Tibial nerve (tissue), 4 donors: ENCODE results near the gene FANCD2. TPM values are rescaled to one million over a fixed set of nuclear protein-coding genes. Genes with fewer than 3 reads are reported as not detected.
"Not testable (repeated sequence)": the region's sequence is repeated elsewhere in the genome, so short reads cannot be mapped to it uniquely, and the experiment has no call there.

Experiments used
- DNase-seq, 2 donors: peaks; one replicate each; pipeline ENCODE4 v3.0.0-alpha.2; 2019; ENCODE audit warnings: low spot score in 2 of 2
- H3K27ac ChIP-seq, 4 donors: fragments of 200-600 bp; sonication (generic) in 3 of 4; one replicate each; pipeline ENCODE4 v1.5.1; 2017 to 2019; ENCODE audit warnings: mild to moderate bottlenecking in 1 of 4
- H3K27me3 ChIP-seq, 2 donors: fragments of 200-600 bp; sonication (generic) in 1 of 2; one replicate each; pipeline versions ENCODE4 v1.5.1 to v1.6.0; 2017 to 2019
- H3K36me3 ChIP-seq, 3 donors: fragments of 200-600 bp; sonication (generic); one replicate each; pipeline ENCODE4 v1.5.1; 2018 to 2019
- H3K4me1 ChIP-seq, 4 donors: fragments of 200-600 bp; sonication (generic) in 3 of 4; one replicate each; pipeline ENCODE4 v1.5.1; 2017 to 2019
- H3K4me3 ChIP-seq, 4 donors: fragments of 200-600 bp; sonication (generic) in 3 of 4; one replicate each; pipeline ENCODE4 v1.5.1; 2017 to 2019; ENCODE audit warnings: mild to moderate bottlenecking in 1 of 4, moderate library complexity in 1 of 4
- H3K9me3 ChIP-seq, 4 donors: fragments of 200-600 bp; sonication (generic) in 3 of 4; one replicate each; pipeline ENCODE4 v1.5.1; 2017 to 2019
- CTCF ChIP-seq, 5 experiments: fragments of 200-600 bp in 3 of 5; fragments of 450-650 bp in 2 of 5; sonication (generic) in 3 of 5; IDR thresholded peaks; one replicate each; pipeline ENCODE4 v1.5.1; 2016 to 2019; ENCODE audit warnings: antibody characterized with exemption in 5 of 5, mild to moderate bottlenecking in 3 of 5, moderate library complexity in 2 of 5
- EP300 ChIP-seq, 2 donors: sonication (generic); formaldehyde crosslinking; IDR thresholded peaks; one replicate each; pipeline ENCODE4 v1.6.1; 2017; ENCODE audit warnings: antibody characterized with exemption in 2 of 2, mild to moderate bottlenecking in 1 of 2
- POLR2A ChIP-seq, 2 donors: fragments of 450-650 bp; IDR thresholded peaks; one replicate each; pipeline ENCODE4 v1.6.1; 2017; ENCODE audit warnings: antibody characterized with exemption in 2 of 2, mild to moderate bottlenecking in 2 of 2, moderate library complexity in 2 of 2
- WGBS, 2 donors: methylation state at CpG; one replicate each; pipeline ENCODE4 v1.1.5; 2018; 5-methylcytosine and 5-hydroxymethylcytosine counted together
- total RNA-seq, 4 donors: library from RNA; depleted of rRNA; stranded (reverse); fragments of >200 nt; gene quantifications; one replicate each; pipeline ENCODE4 v1.1.0, GENCODE V29; 2016

FANCD2 gene
- total RNA-seq, 4 donors from 2014 or later: 2.0 to 13.7 (median 7.6) TPM

- Histone ChIP-seq H3K27me3 (no peaks in the 10 kb centered on the region), H3K4me3 (no peak overlapping the region), H3K27ac (no peak overlapping the region), H3K4me1 (no peaks in the 10 kb centered on the region), H3K9me3 (no peaks in the 10 kb centered on the region), H3K36me3 (peaks cover 0 to 10% (median 0%) of the 10 kb centered on the region in 3 donors)
- 88 to 94% methylated on average over 5 of the region's 5 CpGs for WGBS, 2 donors
- DNase-seq: no peak
- TF ChIP-seq POLR2A (IDR thresholded peaks at IDR 0.05): no peak
- no peak for TF ChIP-seq EP300 (IDR thresholded peaks at IDR 0.05)
- no peak for TF ChIP-seq CTCF (IDR thresholded peaks at IDR 0.05)
Measured at GRCh38 chr3:10041034-10041433, 14.8 kb downstream of the FANCD2 start.

GRCh38 chr3:10047876-10048275, 21.6 kb downstream of the FANCD2 start:
- H3K27me3 ChIP-seq: no peaks in the 10 kb centered on the region
- no peaks in the 10 kb centered on the region for H3K4me1 ChIP-seq
- H3K4me3 ChIP-seq: no peak overlapping the region
- 82 to 98% methylated on average over 2 of the region's 2 CpGs for WGBS, 2 donors
- H3K27ac ChIP-seq: no peak overlapping the region
- DNase-seq: no peak
- peaks cover 0 to 7% (median 0%) of the 10 kb centered on the region in 3 donors for H3K36me3 ChIP-seq
- TF ChIP-seq CTCF (IDR thresholded peaks at IDR 0.05) (no peak), EP300 (IDR thresholded peaks at IDR 0.05) (no peak), POLR2A (IDR thresholded peaks at IDR 0.05) (no peak)
- no peaks in the 10 kb centered on the region for H3K9me3 ChIP-seq

- H3K4me1 ChIP-seq, DNase-seq, H3K4me3 ChIP-seq, H3K27ac ChIP-seq, H3K9me3 ChIP-seq, H3K27me3 ChIP-seq, H3K36me3 ChIP-seq: not testable (repeated sequence)
- WGBS, 2 donors: 97 to 98% methylated on average over 5 of the region's 6 CpGs
Measured at GRCh38 chr3:10053054-10053453, 26.8 kb downstream of the FANCD2 start.

GRCh38 chr3:10055097-10055496, 28.9 kb downstream of the FANCD2 start:
- Histone ChIP-seq H3K27ac (no peak overlapping the region), H3K9me3 (no peaks in the 10 kb centered on the region), H3K27me3 (no peaks in the 10 kb centered on the region), H3K4me1 (no peaks in the 10 kb centered on the region), H3K4me3 (no peak overlapping the region), H3K36me3 (no peaks in the 10 kb centered on the region)
- TF ChIP-seq EP300 (IDR thresholded peaks at IDR 0.05) (no peak), CTCF (IDR thresholded peaks at IDR 0.05) (no peak), POLR2A (IDR thresholded peaks at IDR 0.05) (no peak)
- DNase-seq: no peak
- 95 to 96% methylated on average over 4 of the region's 4 CpGs for WGBS, 2 donors

GRCh38 chr3:10070077-10070476, 43.8 kb downstream of the FANCD2 start:
- not testable (repeated sequence) for H3K36me3 ChIP-seq, H3K27me3 ChIP-seq, DNase-seq, H3K4me1 ChIP-seq, H3K4me3 ChIP-seq, H3K9me3 ChIP-seq, H3K27ac ChIP-seq
- 98% methylated on average over 17 of the region's 33 CpGs; no CpG with 5 or more reads in 1 of the 2 donors for WGBS, 2 donors

GRCh38 chr3:10074666-10075065, 48.4 kb downstream of the FANCD2 start:
- Histone ChIP-seq H3K9me3 (no peaks in the 10 kb centered on the region), H3K4me1 (no peaks in the 10 kb centered on the region), H3K4me3 (no peak overlapping the region), H3K27me3 (no peaks in the 10 kb centered on the region), H3K36me3 (no peaks in the 10 kb centered on the region), H3K27ac (no peak overlapping the region)
- TF ChIP-seq EP300 (IDR thresholded peaks at IDR 0.05) (no peak), POLR2A (IDR thresholded peaks at IDR 0.05) (no peak), CTCF (IDR thresholded peaks at IDR 0.05) (no peak)
- DNase-seq: no peak
